ENCODE results near the gene PPFIA3. TPM values are rescaled to one million over a fixed set of nuclear protein-coding genes. Genes with fewer than 3 reads are reported as not detected.

The PPFIA3 gene
- polyA plus RNA-seq, 2 of the 4 experiments (the other 2 are of a cell fraction), result 3.2 to 7.3 TPM

GRCh38 chr19:49188626-49189200, 69.4 kb downstream of the PPFIA3 start (continued):
- no peak for TF ChIP-seq RARB (CRISPR knock-in tag; IDR thresholded peaks at IDR 0.05)
- TF ChIP-seq KDM1A (IDR thresholded peaks at IDR 0.05; ENCODE audit: low read depth), result no peak
- TF ChIP-seq NR3C1 (IDR thresholded peaks at IDR 0.05), result no peak

- no peak for ATAC-seq
- no peak overlapping the region for H3K4me3 ChIP-seq
- no peaks in the 10 kb centered on the region for H3K9me3 ChIP-seq
- H3K4me2 ChIP-seq, result no peak overlapping the region
- POLR2A ChIA-PET, result no interaction called here
- no peaks in the 10 kb centered on the region for H3K4me1 ChIP-seq
- CTCF ChIA-PET, result interaction anchor here (0.6 to 3.4 kb wide), 7 partner anchors 10 to 118 kb away, joined by 3 to 14 read pairs (median 6); no protein-coding TSS in a partner anchor
- TF ChIP-seq FOSB (CRISPR knock-in tag; IDR thresholded peaks at IDR 0.05), result no peak
- TF ChIP-seq KDM5A (IDR thresholded peaks at IDR 0.05), result no peak
- TF ChIP-seq PHF8 (IDR thresholded peaks at IDR 0.05; ENCODE audit: borderline replicate concordance, low read depth), result no peak
- TF ChIP-seq NFE2L2 (conservative IDR thresholded peaks at IDR 0.05; ENCODE audit: low read length), result no peak
- TF ChIP-seq POLR2A (IDR thresholded peaks at IDR 0.05; ENCODE audit: low read length), result no peak
- TF ChIP-seq CBX2 (IDR thresholded peaks at IDR 0.05; ENCODE audit: borderline replicate concordance, low read depth), result no peak
- H3K27ac ChIP-seq, result no peak overlapping the region
- no peak for DNase-seq (ENCODE audit: low read depth in 1 of 2, low spot score in 1 of 2)
- 97% methylated on average over 5 of the region's 5 CpGs for WGBS (ENCODE audit: missing lambda C conversion rate)
- no peak for FAIRE-seq
Measured at GRCh38 chr19:49189259-49189658, 69.9 kb downstream of the PPFIA3 start.

- H3K4me1 ChIP-seq, result no peaks in the 10 kb centered on the region
- no peak overlapping the region for H3K4me2 ChIP-seq
- ChIA-PET CTCF (interaction anchor here (0.5 to 2.5 kb wide), 6 partner anchors 8 to 544 kb away, joined by 3 to 14 read pairs (median 6); no protein-coding TSS in a partner anchor), POLR2A (no interaction called here)
- DNase-seq (ENCODE audit: low read depth in 1 of 2, low spot score in 1 of 2), result no peak
- no peak for ATAC-seq
- H3K9me3 ChIP-seq, result no peaks in the 10 kb centered on the region
- H3K4me3 ChIP-seq, result no peak overlapping the region
- no peak for TF ChIP-seq REST (IDR thresholded peaks at IDR 0.05)
- TF ChIP-seq SREBF2 (IDR thresholded peaks at IDR 0.05), result no peak
- TF ChIP-seq NR3C1 (IDR thresholded peaks at IDR 0.05), result no peak
- TF ChIP-seq ZNF302 (CRISPR knock-in tag; IDR thresholded peaks at IDR 0.05), result no peak
- TF ChIP-seq ZFP36 (IDR thresholded peaks at IDR 0.05; ENCODE audit: borderline replicate concordance, partially characterized antibody), result no peak
- no peak for TF ChIP-seq HEYL (CRISPR knock-in tag; IDR thresholded peaks at IDR 0.05)
- TF ChIP-seq HMGXB4 (CRISPR knock-in tag; IDR thresholded peaks at IDR 0.05; ENCODE audit: borderline replicate concordance), result no peak
- no peak for FAIRE-seq
- no peak overlapping the region for H3K27ac ChIP-seq
- 93% methylated on average over 3 of the region's 3 CpGs for WGBS (ENCODE audit: missing lambda C conversion rate)
Measured at GRCh38 chr19:49190781-49191180, 71.4 kb downstream of the PPFIA3 start.

- H3K9me3 ChIP-seq, result no peaks in the 10 kb centered on the region
- no peak overlapping the region for H3K4me3 ChIP-seq
- FAIRE-seq (no peak), DNase-seq (ENCODE audit: low read depth in 1 of 2, low spot score in 1 of 2) (no peak), ATAC-seq (no peak)
- H3K4me1 ChIP-seq, result peaks cover 4% of the 10 kb centered on the region; the same call in 1 of the 3 replicates
- CTCF ChIA-PET, result interaction anchor here (0.6 to 2.6 kb wide), 5 partner anchors 20 to 658 kb away, joined by 3 to 7 read pairs (median 5); no protein-coding TSS in a partner anchor
- 90% methylated on average over 6 of the region's 6 CpGs for WGBS (ENCODE audit: missing lambda C conversion rate)
- POLR2A ChIA-PET, result no interaction called here
- no peak overlapping the region for H3K27ac ChIP-seq
- H3K4me2 ChIP-seq, result no peak overlapping the region
- TF ChIP-seq SMC3 (IDR thresholded peaks at IDR 0.05), result no peak
Measured at GRCh38 chr19:49193822-49194394, 74.6 kb downstream of the PPFIA3 start.
